ENCODE measurements around the gene GNB1L.

- TF ChIP-seq CTCF (IDR thresholded peaks at IDR 0.05) (no peak), POLR2AphosphoS5 (IDR thresholded peaks at IDR 0.05) (peak; percentile 87)
Measured at GRCh38 chr22:19849835-19850762, 4.6 kb downstream of the GNB1L start.

Measured in prostate gland (tissue), 2 donors.